ENCODE results near the gene HNRNPH1.

Gene HNRNPH1

GRCh38 chr5:179621551-179622214 lies 1.8 kb downstream of the HNRNPH1 start:
- DNase-seq: no peak

GRCh38 chr5:179620703-179621350 lies 2.6 kb downstream of the HNRNPH1 start:
- DNase-seq: no peak

GRCh38 chr5:179620293-179620692 lies 3.2 kb downstream of the HNRNPH1 start:
- DNase-seq: no peak

GRCh38 chr5:179619776-179620175 lies 3.7 kb downstream of the HNRNPH1 start:
- DNase-seq: no peak

GRCh38 chr5:179618923-179619554 lies 4.4 kb downstream of the HNRNPH1 start:
- no peak for DNase-seq

- DNase-seq: no peak
Observed at GRCh38 chr5:179617930-179618329, 5.5 kb downstream of the HNRNPH1 start.

- DNase-seq: no peak
Observed at GRCh38 chr5:179616002-179616594, 7.4 kb downstream of the HNRNPH1 start.

- DNase-seq: no peak
Observed at GRCh38 chr5:179615203-179615602, 8.3 kb downstream of the HNRNPH1 start.

GRCh38 chr5:179614745-179615144 lies 8.7 kb downstream of the HNRNPH1 start:
- DNase-seq: no peak

- no peak for DNase-seq
Observed at GRCh38 chr5:179613460-179614071, 9.9 kb downstream of the HNRNPH1 start.

GRCh38 chr5:179612577-179613459 lies 10.7 kb downstream of the HNRNPH1 start:
- no peak for DNase-seq

GRCh38 chr5:179610903-179611265 lies 12.6 kb downstream of the HNRNPH1 start:
- no peak for DNase-seq

- DNase-seq: no peak
Observed at GRCh38 chr5:179610109-179610902, 13.2 kb downstream of the HNRNPH1 start.

GRCh38 chr5:179609834-179610108 lies 13.7 kb downstream of the HNRNPH1 start:
- DNase-seq: no peak

GRCh38 chr5:179608131-179608581 lies 15.3 kb downstream of the HNRNPH1 start:
- peak; percentile 47 for DNase-seq

GRCh38 chr5:179607160-179607931 lies 16.1 kb downstream of the HNRNPH1 start:
- DNase-seq: no peak

GRCh38 chr5:179606910-179607159 lies 16.6 kb downstream of the HNRNPH1 start:
- DNase-seq: no peak

GRCh38 chr5:179606071-179606909 lies 17.2 kb downstream of the HNRNPH1 start:
- no peak for DNase-seq

GRCh38 chr5:179605026-179605833 lies 18.2 kb downstream of the HNRNPH1 start:
- no peak for DNase-seq

Measured in stimulated activated CD8-positive, alpha-beta memory T cell treated with anti-CD3 and anti-CD28 coated beads, Interleukin-4, amount 100 ng/mL, for 48 hours (primary cell).